ENCODE data around the gene BCL7A. TPM values are rescaled to one million over a fixed set of nuclear protein-coding genes. Genes with fewer than 3 reads are reported as not detected.

The BCL7A gene
- polyA plus RNA-seq, 3 donors, result 0.34 to 0.79 (median 0.56) TPM

DNA sequence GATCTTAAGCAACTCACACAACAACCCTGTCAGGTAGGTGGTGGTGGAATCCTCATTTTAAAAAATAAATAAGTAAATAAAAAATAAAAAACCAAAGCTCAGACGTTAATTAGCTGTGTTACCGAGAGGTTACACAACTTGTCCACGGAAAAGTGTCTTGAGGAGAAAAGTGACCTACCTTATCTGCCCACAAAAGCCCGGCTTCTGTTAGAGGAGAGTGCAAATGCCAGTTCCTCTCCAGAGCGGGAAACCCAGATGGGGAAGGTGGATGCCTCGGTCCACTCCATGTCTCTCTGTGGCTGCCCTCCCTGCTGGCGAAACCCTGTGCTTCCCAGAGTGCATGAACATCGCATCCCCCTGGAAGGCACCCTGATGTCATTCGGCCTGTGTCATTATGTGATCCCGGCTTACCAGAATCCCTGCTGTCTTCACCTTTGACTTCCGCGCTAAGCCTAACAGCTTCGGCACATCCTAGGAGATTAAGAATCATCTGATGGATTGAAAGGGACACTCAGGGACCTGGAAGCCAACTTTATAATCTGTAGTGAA is 63.2 kb downstream of the BCL7A start:
- WGBS (ENCODE audit: insufficient coverage), result 88% methylated on average over 7 of the region's 13 CpGs
- H3K27me3 Mint-ChIP-seq (ENCODE audit: low read depth in 3 of 3), result peaks cover 0 to 1% (median 1%) of the 10 kb centered on the region in 3 donors

DNA sequence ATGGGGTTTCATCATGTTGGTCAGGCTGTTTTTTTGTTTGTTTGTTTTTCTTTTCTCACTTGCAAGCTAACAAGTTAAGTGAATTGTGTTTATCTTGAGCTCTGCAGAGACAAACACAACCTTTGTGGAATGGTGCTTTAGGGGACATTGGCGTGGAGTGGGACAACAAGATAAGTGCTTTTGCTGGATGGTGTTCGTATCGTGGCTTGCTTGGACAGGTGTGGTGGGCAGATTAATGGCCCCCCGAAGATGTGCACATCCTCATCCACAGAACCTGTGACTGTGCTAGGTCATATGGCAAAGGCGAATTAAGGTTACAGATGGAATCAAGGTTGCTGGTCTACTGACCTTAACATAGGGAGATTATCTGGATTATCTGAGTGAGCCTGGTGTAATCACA is 63.9 kb downstream of the BCL7A start:
- H3K79me2 ChIP-seq (ENCODE audit: insufficient read depth, low read length), result peaks cover 100% of the 10 kb centered on the region
- 100% methylated on average over 2 of the region's 5 CpGs for WGBS (ENCODE audit: insufficient coverage)
- no peak overlapping the region for H3K4me2 ChIP-seq (replicated peaks; ENCODE audit: extremely low read depth, low read length, poor library complexity, severe bottlenecking)

More for the DNA sequence above, 63.2 kb downstream of the BCL7A start:
- Histone ChIP-seq H3K27ac (ENCODE audit: low read depth in 1 of 2, low read length in 2 of 2) (no peak overlapping the region), H3K79me2 (ENCODE audit: insufficient read depth, low read length) (peaks cover 100% of the 10 kb centered on the region), H3K4me1 (ENCODE audit: control insufficient read depth in 1 of 2, insufficient read depth in 2 of 2, low read length in 2 of 2) (peaks cover 53 to 57% of the 10 kb centered on the region in 2 donors), H3K4me3 (replicated peaks in 1 of 3; ENCODE audit: low read depth in 2 of 3, low read length in 3 of 3) (no peak overlapping the region), H4K20me1 (ENCODE audit: insufficient read depth, low read length) (peaks cover 100% of the 10 kb centered on the region), H3K4me2 (replicated peaks; ENCODE audit: extremely low read depth, low read length, poor library complexity, severe bottlenecking) (no peak overlapping the region), H3K9me3 (replicated peaks in 1 of 2; ENCODE audit: control insufficient read depth in 1 of 2, insufficient read depth in 1 of 2, low read length in 2 of 2) (no peaks in the 10 kb centered on the region), H3K36me3 (replicated peaks in 1 of 2; ENCODE audit: control insufficient read depth in 1 of 2, insufficient read depth in 2 of 2, low read length in 2 of 2) (peaks cover 22 to 65% of the 10 kb centered on the region in 2 donors), H2AFZ (ENCODE audit: insufficient read depth, low read depth, low read length, poor library complexity, severe bottlenecking) (no peak overlapping the region), H3K9ac (ENCODE audit: insufficient read depth, low read length, poor library complexity, severe bottlenecking) (no peak overlapping the region), H3K27me3 (ENCODE audit: control insufficient read depth in 2 of 2, insufficient read depth in 2 of 2, low read length in 2 of 2) (no peaks in the 10 kb centered on the region)
- Mint-ChIP-seq H3K4me3 (no peak overlapping the region), H3K9me3 (peaks cover 0 to 2% (median 0%) of the 10 kb centered on the region in 7 donors), H3K36me3 (peaks cover 38 to 60% of the 10 kb centered on the region in 2 donors), H3K27ac (peak overlapping the region in 1 of 7 donors; percentile 47), H3K4me1 (peaks cover 75% of the 10 kb centered on the region)
- no peak for TF ChIP-seq CTCF (IDR thresholded peaks at IDR 0.05)
- intact Hi-C loops (cut with micrococcal nuclease), result loop anchor here in 1 of 2 donors (10.0 kb wide), 1 partner anchor 290 kb away; the partner anchor contains the start of gene RHOF
- DNase-seq, result no peak

More for the DNA sequence above, 63.9 kb downstream of the BCL7A start:
- Mint-ChIP-seq H3K4me3 (no peak overlapping the region), H3K27me3 (ENCODE audit: low read depth in 3 of 3) (peaks cover 0 to 1% (median 1%) of the 10 kb centered on the region in 3 donors), H3K9me3 (peaks cover 0 to 2% (median 0%) of the 10 kb centered on the region in 7 donors), H3K27ac (peak overlapping the region in 2 of 7 donors; percentile 11 to 72), H3K4me1 (peaks cover 69% of the 10 kb centered on the region), H3K36me3 (peaks cover 38 to 64% of the 10 kb centered on the region in 2 donors)
- no peak overlapping the region for H3K9ac ChIP-seq (ENCODE audit: insufficient read depth, low read length, poor library complexity, severe bottlenecking)
- no peaks in the 10 kb centered on the region for H3K27me3 ChIP-seq (ENCODE audit: control insufficient read depth in 2 of 2, insufficient read depth in 2 of 2, low read length in 2 of 2)
- H2AFZ ChIP-seq (ENCODE audit: insufficient read depth, low read depth, low read length, poor library complexity, severe bottlenecking), result no peak overlapping the region
- no peaks in the 10 kb centered on the region for H3K9me3 ChIP-seq (replicated peaks in 1 of 2; ENCODE audit: control insufficient read depth in 1 of 2, insufficient read depth in 1 of 2, low read length in 2 of 2)
- H3K4me3 ChIP-seq (replicated peaks in 1 of 3; ENCODE audit: low read depth in 2 of 3, low read length in 3 of 3), result no peak overlapping the region
- no peak overlapping the region for H3K27ac ChIP-seq (ENCODE audit: low read depth in 1 of 2, low read length in 2 of 2)
- peaks cover 54 to 57% of the 10 kb centered on the region in 2 donors for H3K4me1 ChIP-seq (ENCODE audit: control insufficient read depth in 1 of 2, insufficient read depth in 2 of 2, low read length in 2 of 2)
- intact Hi-C loops (cut with micrococcal nuclease), result loop anchor here in 1 of 2 donors (10.0 kb wide), 1 partner anchor 291 kb away; the partner anchor contains the start of gene RHOF
- peaks cover 100% of the 10 kb centered on the region for H4K20me1 ChIP-seq (ENCODE audit: insufficient read depth, low read length)
- peaks cover 22 to 69% of the 10 kb centered on the region in 2 donors for H3K36me3 ChIP-seq (replicated peaks in 1 of 2; ENCODE audit: control insufficient read depth in 1 of 2, insufficient read depth in 2 of 2, low read length in 2 of 2)
- no peak for DNase-seq
- no peak for TF ChIP-seq CTCF (IDR thresholded peaks at IDR 0.05)

Measured in CD14-positive monocyte (primary cell).